GM21447 (cell line): ENCODE results near the gene PPM1M.

Experiments used
- ATAC-seq: cut with Tn5 transposase; IDR thresholded peaks from one replicate; pipeline ENCODE4 v1.9.1; 2021; ENCODE audit not compliant: unreplicated experiment

The PPM1M gene

GRCh38 chr3:52229656-52230055, 15.9 kb upstream of the PPM1M start:
- ATAC-seq: no peak

DNA sequence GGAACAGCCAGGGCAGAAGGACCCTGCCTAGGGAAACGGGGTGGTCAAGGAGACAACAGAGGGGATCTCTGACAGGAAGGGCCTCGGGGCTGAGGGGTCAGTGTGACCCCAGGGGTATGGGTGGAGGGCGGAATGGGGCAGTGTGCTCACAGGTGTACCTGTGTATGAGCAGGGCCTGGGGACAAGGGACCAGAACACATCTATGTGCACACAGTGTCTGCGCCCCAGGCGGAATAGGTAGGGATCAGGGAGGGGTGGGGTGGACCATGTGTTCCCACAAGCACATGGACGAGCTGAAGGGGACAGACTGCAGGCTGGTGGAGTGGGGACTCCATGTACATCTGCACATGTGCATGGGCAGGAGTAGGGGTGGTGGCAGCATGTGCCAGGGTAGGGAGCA, 15.1 kb upstream of the PPM1M start:
- ATAC-seq: no peak

DNA sequence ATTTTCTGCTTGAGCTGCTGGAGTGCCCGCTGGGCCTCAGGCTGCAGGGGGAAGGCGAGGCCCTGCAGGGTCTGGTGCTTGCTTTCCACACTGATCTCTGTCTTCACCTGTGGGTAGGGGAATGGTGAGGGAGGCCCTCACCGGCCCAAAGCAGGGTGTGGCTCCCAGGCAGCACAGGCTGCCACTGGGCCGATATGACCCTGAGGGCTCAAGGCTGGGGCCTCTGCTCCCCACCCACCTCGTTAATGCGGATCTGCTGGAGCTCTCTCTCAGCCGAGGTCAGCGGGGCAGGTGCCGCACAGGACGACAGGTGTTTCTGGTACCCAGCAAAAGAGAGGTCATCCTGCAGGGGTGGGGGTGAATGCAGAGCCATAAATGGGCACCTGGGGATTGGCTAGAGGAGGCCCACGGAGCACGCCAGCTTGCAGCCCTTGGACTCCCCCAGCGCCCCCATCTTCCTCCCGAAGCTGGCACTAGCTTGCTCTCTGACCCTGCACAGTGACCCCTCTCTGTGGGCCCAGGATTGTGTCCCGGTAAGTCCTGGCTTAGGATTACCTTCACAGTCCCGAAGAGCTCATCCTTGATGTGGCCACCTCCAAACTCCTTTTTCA, 14.6 kb upstream of the PPM1M start:
- ATAC-seq: no peak

GRCh38 chr3:52231502-52232278, 13.9 kb upstream of the PPM1M start:
- ATAC-seq: no peak

- no peak for ATAC-seq
Measured at GRCh38 chr3:52232279-52233107, 13.1 kb upstream of the PPM1M start.

DNA sequence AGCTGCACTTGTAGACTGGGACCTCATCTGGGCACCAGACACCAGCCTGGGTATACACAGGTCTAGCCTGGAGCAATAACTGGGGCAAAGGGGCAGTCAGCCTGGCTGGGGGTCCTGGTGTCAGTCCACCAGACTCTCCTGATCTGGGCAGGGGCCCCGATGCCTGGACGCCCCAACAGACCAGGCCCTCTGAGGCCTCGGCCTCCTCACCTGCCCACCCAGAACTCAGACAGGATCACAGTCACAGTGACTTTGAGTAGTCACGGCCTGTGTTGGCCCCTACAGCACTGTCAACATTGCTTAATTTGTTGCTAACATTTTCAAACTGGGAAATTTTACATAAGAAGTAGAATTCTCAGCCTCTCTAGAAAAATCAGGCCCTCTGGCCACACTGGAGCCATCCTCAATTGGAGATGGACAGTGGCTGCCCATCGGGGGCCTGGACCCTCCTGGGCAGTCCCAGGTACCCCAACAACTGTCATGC, 12.4 kb upstream of the PPM1M start:
- no peak for ATAC-seq

- ATAC-seq: no peak
Measured at GRCh38 chr3:52233968-52234367, 11.6 kb upstream of the PPM1M start.

DNA sequence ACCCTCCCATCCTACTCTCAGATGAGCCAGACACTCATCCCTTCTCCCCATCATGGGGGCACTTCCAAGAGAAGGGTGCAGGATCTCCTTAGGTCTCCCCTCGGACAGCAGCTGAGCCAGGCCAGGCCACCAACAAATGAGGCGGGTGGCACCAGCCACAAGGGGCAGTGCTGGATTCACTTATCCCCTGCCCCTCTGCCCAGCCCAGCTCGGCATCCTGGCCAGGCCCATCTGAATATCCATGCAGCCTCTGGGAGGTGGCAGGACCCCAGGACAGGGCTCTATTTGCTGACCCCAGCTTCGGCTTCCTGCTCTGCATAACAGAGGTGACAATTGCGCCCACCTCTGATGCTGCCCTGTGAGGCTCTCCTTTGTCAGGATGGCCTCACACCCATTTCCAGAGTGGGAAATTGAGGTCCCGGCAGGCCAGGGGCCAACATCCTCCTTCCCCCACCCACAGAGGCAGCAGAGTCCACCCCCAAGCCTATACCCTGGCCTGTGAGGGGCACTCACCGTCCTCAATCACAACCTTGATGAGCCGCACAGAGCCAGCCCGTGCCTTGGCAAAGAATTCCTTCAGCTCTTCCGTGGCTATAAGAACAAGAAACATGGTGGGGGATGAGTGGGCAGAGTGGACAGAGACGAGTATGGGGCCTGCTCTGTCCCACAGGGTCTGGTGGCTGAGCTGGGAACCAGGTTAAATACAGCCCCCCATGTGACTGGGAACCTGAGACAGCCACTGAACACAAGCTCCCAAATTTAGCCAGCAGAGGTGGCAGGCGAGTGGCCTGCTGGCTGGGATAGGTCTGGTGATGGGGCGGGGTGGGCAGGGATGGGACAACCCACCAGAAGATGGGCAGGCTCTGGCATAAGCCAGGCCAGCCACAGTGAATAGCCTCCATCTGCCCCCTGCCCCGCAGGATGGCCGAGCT, 10.8 kb upstream of the PPM1M start:
- no peak for ATAC-seq

DNA sequence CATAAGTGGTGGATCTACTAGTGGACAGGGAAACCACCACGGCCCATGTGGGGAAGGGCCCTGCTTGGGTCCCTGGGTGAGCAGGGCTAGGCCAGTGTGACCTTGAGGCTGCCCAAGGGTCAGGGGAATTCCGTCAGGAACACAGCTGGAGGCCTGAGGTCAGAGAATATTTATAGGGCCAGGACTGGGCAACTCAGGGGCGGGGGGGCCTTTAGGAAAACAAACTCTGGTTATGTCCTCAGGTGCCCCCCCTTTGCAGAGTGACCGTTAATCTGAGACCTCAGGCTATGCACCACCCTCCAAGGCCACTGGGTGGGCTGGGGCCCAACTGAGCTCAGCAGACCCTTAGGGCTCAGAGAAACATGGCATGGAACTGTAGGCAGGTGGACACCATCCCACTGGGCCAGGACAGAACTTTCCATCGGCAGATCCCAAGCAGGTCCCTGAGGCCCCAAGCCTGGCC, 9.1 kb upstream of the PPM1M start:
- ATAC-seq: no peak

DNA sequence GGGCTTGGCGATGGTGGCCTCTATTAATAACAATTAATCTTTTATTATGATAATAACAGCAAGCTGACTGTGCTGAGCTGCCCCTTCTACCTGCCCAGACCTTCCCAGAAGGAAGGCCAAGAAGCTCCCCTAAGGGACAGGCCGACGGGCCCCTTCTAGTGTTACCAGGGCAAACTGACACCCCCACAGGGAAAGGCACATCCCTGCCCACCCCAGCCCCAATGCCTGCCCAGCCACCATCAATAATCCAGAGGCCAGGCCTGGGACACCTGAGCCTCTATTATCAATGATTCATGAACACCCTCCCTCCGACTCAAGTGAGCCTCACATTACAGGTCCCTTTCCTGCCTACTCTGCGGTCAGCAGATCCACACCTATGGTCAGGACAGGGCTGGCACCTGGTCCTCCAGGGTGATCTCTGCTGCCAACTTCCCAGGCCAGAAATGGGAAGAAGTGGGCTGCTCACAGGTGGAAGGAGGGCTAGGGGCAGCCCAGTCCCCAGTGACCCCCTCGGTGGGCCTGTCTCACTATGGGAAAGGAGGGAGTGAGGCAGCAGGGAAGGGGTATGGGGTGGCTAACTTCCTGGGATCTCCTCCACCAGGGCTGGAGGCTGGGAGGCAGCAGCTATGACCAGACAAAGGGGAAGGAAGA, 8.4 kb upstream of the PPM1M start:
- ATAC-seq: no peak

DNA sequence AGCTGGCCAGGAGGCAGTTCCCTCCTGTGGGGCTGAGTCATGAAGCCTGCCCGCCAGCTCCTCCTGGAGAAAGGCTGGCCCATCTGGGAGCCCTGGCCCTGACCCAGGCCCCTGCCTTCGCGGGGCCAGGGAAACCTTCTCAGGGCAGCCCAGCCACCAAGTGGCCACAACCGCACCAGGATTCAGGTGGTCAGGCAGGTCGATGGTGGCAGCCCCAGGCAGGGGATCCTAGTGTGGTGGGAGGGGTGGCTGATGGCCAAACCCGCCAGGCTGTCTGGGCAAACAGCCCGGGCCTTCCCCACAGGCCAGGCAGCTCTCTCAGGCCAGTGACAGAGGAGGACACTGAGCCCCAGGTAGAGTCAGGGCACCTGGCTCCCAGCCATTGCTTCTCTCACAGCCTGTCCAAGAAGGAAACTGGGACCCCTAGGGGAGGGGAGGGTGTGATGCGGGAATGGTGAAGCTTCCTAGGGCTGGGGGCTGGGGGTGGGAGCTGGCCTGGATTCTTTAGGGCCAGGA, 7.8 kb upstream of the PPM1M start:
- no peak for ATAC-seq

DNA sequence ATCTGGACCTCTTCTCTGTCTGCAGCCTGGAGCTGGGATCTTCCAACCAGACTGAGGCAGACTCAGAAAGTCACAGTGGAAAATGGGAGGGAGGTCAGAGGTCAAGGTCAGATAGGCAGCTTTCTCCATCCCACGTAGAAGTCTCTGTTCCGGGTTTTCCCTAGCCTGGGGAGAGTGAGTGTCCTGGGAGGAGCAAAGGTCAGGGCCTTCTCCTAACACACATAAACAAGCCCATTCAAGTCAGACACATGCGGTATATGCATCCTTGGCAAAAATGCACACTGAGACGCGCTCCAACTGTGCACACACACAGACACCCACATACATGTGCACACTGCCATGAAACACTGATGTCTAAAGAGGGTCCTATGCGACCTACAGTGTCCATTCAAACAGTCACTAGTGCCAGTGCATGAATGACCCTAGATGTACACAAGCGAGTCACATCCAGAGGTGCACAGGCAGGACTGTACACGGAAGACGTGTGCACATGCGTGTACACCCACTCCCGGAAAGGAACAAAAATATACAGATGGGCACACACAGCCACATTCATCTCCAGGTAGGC, 7.3 kb upstream of the PPM1M start:
- no peak for ATAC-seq

DNA sequence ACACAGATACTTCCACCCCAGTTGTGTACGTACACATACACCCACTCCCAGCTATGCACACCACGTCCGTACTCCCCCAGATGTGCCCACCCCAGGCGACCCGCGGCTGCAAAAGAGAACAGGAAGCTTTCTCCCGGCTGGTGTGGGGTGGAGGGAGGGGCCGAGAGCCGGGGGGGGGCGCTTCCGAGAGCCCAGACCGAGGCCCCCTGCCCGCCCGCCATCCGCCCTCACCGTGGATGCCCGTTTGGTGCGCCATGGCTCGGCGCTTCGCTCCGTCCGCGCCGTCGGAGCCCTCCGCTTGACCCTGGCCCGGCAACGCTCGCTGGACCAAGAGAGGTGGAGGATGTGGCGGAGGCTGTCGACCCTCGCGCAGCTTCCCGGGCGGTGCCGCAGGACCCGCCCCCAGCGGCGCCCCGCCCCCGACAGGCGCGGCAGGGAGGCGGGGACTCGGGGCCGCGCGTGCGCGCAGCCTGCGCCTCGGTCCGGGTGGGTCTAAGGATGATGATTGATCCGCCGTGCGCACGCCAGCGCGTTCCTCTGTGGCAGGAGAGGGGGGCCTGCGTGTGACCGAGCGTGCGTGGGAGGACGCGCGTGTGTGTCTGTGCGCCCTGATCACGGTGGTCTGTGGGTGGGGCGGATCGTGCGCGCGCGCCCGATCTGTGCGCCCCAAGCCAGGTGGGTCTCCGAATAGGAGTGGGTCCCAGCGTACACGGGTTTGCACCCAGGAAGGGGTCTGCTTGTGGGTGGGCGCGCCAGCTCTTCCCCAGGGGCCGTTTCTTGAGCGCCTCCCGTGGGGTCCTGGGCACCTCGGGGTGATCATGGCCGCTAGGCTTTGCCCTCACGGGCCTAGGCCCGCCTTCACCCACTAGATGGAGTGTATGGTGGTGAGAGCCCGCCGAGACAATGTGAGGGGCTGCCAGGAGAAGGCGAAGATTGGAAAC, 6.5 kb upstream of the PPM1M start, which contains the start of gene TWF2:
TWF2 (minus strand) TSS at position 398 of the 941 bp plus-strand sequence; CDS start at position 256, 142 bp downstream.
- peak; percentile 64 for ATAC-seq

DNA sequence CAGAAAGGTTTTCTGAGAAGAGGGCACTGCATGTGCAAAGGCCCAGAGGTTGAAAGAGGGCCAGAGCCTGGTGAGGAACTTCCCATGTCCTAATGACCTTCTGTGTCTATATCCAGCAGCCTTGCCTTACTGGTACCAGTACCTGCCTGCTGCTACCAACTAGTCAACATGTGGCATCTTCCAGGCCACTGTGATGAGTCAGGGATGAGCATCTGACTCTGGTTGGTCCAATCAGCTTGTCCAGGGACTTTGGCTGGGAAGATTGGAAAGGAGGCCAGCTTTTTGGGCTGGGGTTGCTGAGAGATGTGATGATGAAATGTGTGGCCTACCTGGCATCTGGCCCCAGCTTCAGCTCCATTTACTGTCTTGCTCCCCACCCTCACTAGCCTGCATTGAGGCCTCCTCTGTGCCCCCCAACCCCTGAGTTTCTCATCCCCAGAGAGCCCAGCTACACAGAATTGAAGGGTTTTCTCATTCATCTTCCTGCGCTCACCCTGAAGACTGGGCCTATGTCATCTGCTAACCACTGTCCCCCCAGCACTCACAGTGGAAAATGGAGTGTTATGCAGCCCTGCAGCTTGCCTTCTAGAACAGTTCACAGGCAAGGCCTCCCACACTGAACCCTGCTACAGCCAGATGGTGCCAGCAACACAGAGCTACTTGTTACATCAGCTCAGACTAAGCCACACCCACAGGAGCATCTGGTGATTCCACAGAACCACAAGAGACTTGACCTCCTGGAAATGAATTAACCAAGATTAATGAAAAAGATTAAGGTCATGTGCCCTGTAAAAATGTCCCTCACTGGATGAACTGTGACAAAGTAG, 5.3 kb upstream of the PPM1M start:
- ATAC-seq: no peak

DNA sequence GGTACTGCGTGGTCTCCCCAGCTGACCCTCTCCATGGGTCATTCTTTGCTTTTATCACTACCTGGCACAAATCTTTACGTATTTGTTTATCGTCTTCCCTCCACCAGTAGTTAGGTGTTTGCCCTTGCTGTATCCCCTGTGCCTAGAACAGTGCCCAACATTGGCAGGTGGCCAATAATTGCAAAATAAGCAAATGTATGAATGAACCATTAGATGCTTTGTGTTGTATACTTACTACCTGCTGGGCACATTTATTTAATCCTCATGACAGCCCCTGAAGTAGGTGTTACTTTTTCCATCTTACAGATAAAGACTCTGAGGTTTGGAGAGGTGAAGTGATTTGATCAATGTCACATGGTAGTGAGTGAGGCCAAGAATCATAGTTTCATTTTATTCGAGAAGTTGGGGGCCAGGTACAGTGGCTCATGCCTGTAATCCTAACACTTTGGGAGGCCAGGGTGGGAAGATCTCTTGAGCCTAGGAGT, 4.6 kb upstream of the PPM1M start:
- ATAC-seq: no peak

DNA sequence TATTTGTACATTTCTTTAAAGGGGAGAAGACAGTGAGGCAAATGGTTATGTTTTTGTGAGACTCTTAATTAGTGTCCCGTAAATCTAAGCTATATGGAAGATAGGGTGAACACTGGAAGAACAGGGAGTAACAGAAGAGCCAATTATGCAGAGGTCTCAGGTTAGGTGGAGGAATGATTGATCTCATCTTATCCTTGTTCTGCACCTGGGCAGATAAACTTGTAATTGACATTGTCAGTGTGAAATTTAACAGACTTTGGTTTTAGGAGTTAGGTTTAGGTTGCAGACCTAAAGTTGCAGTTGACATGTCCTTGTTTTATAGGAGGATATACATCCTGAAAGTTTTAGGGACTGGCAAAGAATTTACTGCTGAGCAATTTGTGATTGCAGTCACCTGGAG, 3.5 kb upstream of the PPM1M start:
- no peak for ATAC-seq
